Activated CD4-positive, alpha-beta T cell treated with anti-CD3 and anti-CD28 coated beads, Interleukin-2, amount 10 ng/mL, durations not matched to agents 7 days and 5 days (primary cell): Measurements from ENCODE around the gene GPR37. TPM values are rescaled to one million over a fixed set of nuclear protein-coding genes. Genes with fewer than 3 reads are reported as not detected.

Experiments used
- CTCF ChIA-PET: fragments of 350-600 bp; sonication (Branson Sonifier 250); formaldehyde crosslinking; loops from one replicate; lab custom pipeline; 2021; ENCODE audit warnings: antibody characterized with exemption; lab: Charles Lee
- POLR2A ChIA-PET: fragments of 350-600 bp; sonication (Branson Sonifier 250); formaldehyde crosslinking; loops from one replicate; lab custom pipeline; 2021; ENCODE audit warnings: antibody characterized with exemption; lab: Charles Lee
- DNase-seq: peaks from one replicate; pipeline ENCODE4 v3.0.0-alpha.2; 2020
- H3K27ac Mint-ChIP-seq: one replicate; pipeline ENCODE4 v1.8.0; 2021; ENCODE audit warnings: mild to moderate bottlenecking, moderate library complexity, mixed read lengths
- H3K27me3 Mint-ChIP-seq: one replicate; pipeline ENCODE4 v1.8.0; 2021; ENCODE audit warnings: mixed read lengths
- H3K36me3 Mint-ChIP-seq: one replicate; pipeline ENCODE4 v1.8.0; 2021; ENCODE audit warnings: low read depth, mixed read lengths
- H3K4me1 Mint-ChIP-seq: one replicate; pipeline ENCODE4 v1.8.0; 2021; ENCODE audit warnings: mixed read lengths
- H3K4me3 Mint-ChIP-seq: one replicate; pipeline ENCODE4 v1.8.0; 2021; ENCODE audit warnings: mild to moderate bottlenecking, moderate library complexity, mixed read lengths
- H3K9me3 Mint-ChIP-seq: one replicate; pipeline ENCODE4 v1.8.0; 2021; ENCODE audit warnings: mixed read lengths
- total RNA-seq, 2 experiments: library from RNA; stranded (reverse); gene quantifications; one replicate each; pipeline ENCODE4 v1.2.3, GENCODE V29; 2021

GPR37 gene
- total RNA-seq, 2 experiments from 2014 or later: not detected

- Mint-ChIP-seq H3K9me3 (no peaks in the 10 kb centered on the region), H3K4me1 (no peaks in the 10 kb centered on the region), H3K27ac (no peak overlapping the region), H3K4me3 (no peak overlapping the region), H3K27me3 (peaks cover 1% of the 10 kb centered on the region), H3K36me3 (no peaks in the 10 kb centered on the region)
- ChIA-PET POLR2A (no interaction called here), CTCF (no interaction called here)
- DNase-seq: no peak
Observed at GRCh38 chr7:124747072-124747471, 18.5 kb downstream of the GPR37 start.

- Mint-ChIP-seq H3K4me3 (no peak overlapping the region), H3K27ac (no peak overlapping the region), H3K9me3 (no peaks in the 10 kb centered on the region), H3K27me3 (no peaks in the 10 kb centered on the region), H3K4me1 (no peaks in the 10 kb centered on the region), H3K36me3 (no peaks in the 10 kb centered on the region)
- POLR2A ChIA-PET: no interaction called here
- DNase-seq: no peak
- CTCF ChIA-PET: no interaction called here
Observed at GRCh38 chr7:124738639-124739038, 27.0 kb downstream of the GPR37 start.

GRCh38 chr7:124737760-124738300 lies 27.8 kb downstream of the GPR37 start:
- no peak for DNase-seq
- no peaks in the 10 kb centered on the region for H3K9me3 Mint-ChIP-seq
- ChIA-PET POLR2A (no interaction called here), CTCF (no interaction called here)
- H3K27ac Mint-ChIP-seq: no peak overlapping the region
- no peaks in the 10 kb centered on the region for H3K36me3 Mint-ChIP-seq
- no peaks in the 10 kb centered on the region for H3K4me1 Mint-ChIP-seq
- H3K27me3 Mint-ChIP-seq: no peaks in the 10 kb centered on the region
- no peak overlapping the region for H3K4me3 Mint-ChIP-seq

- Mint-ChIP-seq H3K9me3 (no peaks in the 10 kb centered on the region), H3K27me3 (no peaks in the 10 kb centered on the region), H3K27ac (no peak overlapping the region), H3K36me3 (no peaks in the 10 kb centered on the region), H3K4me3 (no peak overlapping the region), H3K4me1 (no peaks in the 10 kb centered on the region)
- POLR2A ChIA-PET: no interaction called here
- CTCF ChIA-PET: no interaction called here
- no peak for DNase-seq
Observed at GRCh38 chr7:124728610-124729009, 37.0 kb downstream of the GPR37 start.

GRCh38 chr7:124724507-124725192 lies 40.9 kb downstream of the GPR37 start:
- no peaks in the 10 kb centered on the region for H3K36me3 Mint-ChIP-seq
- CTCF ChIA-PET: no interaction called here
- DNase-seq: no peak
- no peaks in the 10 kb centered on the region for H3K9me3 Mint-ChIP-seq
- H3K4me3 Mint-ChIP-seq: no peak overlapping the region
- no peaks in the 10 kb centered on the region for H3K27me3 Mint-ChIP-seq
- no peaks in the 10 kb centered on the region for H3K4me1 Mint-ChIP-seq
- no peak overlapping the region for H3K27ac Mint-ChIP-seq
- POLR2A ChIA-PET: no interaction called here

GRCh38 chr7:124724079-124724478 lies 41.5 kb downstream of the GPR37 start:
- Mint-ChIP-seq H3K27me3 (no peaks in the 10 kb centered on the region), H3K9me3 (no peaks in the 10 kb centered on the region), H3K27ac (no peak overlapping the region), H3K4me1 (no peaks in the 10 kb centered on the region), H3K36me3 (no peaks in the 10 kb centered on the region), H3K4me3 (no peak overlapping the region)
- DNase-seq: no peak
- POLR2A ChIA-PET: no interaction called here
- CTCF ChIA-PET: no interaction called here

- H3K27ac Mint-ChIP-seq: no peak overlapping the region
- H3K4me3 Mint-ChIP-seq: no peak overlapping the region
- H3K27me3 Mint-ChIP-seq: no peaks in the 10 kb centered on the region
- no peaks in the 10 kb centered on the region for H3K9me3 Mint-ChIP-seq
- DNase-seq: no peak
- ChIA-PET CTCF (no interaction called here), POLR2A (no interaction called here)
- no peaks in the 10 kb centered on the region for H3K4me1 Mint-ChIP-seq
- no peaks in the 10 kb centered on the region for H3K36me3 Mint-ChIP-seq
Observed at GRCh38 chr7:124723012-124723411, 42.6 kb downstream of the GPR37 start.

- Mint-ChIP-seq H3K4me1 (no peaks in the 10 kb centered on the region), H3K4me3 (no peak overlapping the region), H3K27me3 (no peaks in the 10 kb centered on the region), H3K36me3 (no peaks in the 10 kb centered on the region), H3K27ac (no peak overlapping the region), H3K9me3 (no peaks in the 10 kb centered on the region)
- CTCF ChIA-PET: no interaction called here
- DNase-seq: no peak
- POLR2A ChIA-PET: no interaction called here
Observed at GRCh38 chr7:124722292-124722691, 43.3 kb downstream of the GPR37 start.

- CTCF ChIA-PET: no interaction called here
- POLR2A ChIA-PET: no interaction called here
- no peak overlapping the region for H3K27ac Mint-ChIP-seq
Observed at GRCh38 chr7:124720195-124720594, 45.4 kb downstream of the GPR37 start.

GRCh38 chr7:124718032-124718766 lies 47.4 kb downstream of the GPR37 start:
- CTCF ChIA-PET: interaction anchor here (0.6 kb wide), 1 partner anchor 510 kb away, joined by 4 read pairs; no protein-coding TSS in a partner anchor

More at GRCh38 chr7:124720195-124720594, 45.4 kb downstream of the GPR37 start:
- no peak for DNase-seq
- Mint-ChIP-seq H3K9me3 (peaks cover 1% of the 10 kb centered on the region), H3K27me3 (no peaks in the 10 kb centered on the region), H3K4me1 (no peaks in the 10 kb centered on the region), H3K36me3 (no peaks in the 10 kb centered on the region), H3K4me3 (no peak overlapping the region)

GRCh38 chr7:124716894-124717293 lies 48.7 kb downstream of the GPR37 start:
- Mint-ChIP-seq H3K36me3 (no peaks in the 10 kb centered on the region), H3K9me3 (peaks cover 1% of the 10 kb centered on the region), H3K4me3 (no peak overlapping the region), H3K4me1 (no peaks in the 10 kb centered on the region), H3K27ac (no peak overlapping the region), H3K27me3 (no peaks in the 10 kb centered on the region)
- DNase-seq: no peak
- ChIA-PET POLR2A (no interaction called here), CTCF (no interaction called here)

More at GRCh38 chr7:124718032-124718766, 47.4 kb downstream of the GPR37 start:
- POLR2A ChIA-PET: no interaction called here
- H3K27ac Mint-ChIP-seq: no peak overlapping the region
- no peak for DNase-seq
- peaks cover 1% of the 10 kb centered on the region for H3K9me3 Mint-ChIP-seq
- no peaks in the 10 kb centered on the region for H3K27me3 Mint-ChIP-seq
- H3K4me3 Mint-ChIP-seq: no peak overlapping the region
- H3K36me3 Mint-ChIP-seq: no peaks in the 10 kb centered on the region
- no peaks in the 10 kb centered on the region for H3K4me1 Mint-ChIP-seq

GRCh38 chr7:124713086-124713485 lies 52.5 kb downstream of the GPR37 start:
- Mint-ChIP-seq H3K4me1 (no peaks in the 10 kb centered on the region), H3K4me3 (no peak overlapping the region), H3K9me3 (peaks cover 5% of the 10 kb centered on the region), H3K27me3 (no peaks in the 10 kb centered on the region), H3K36me3 (no peaks in the 10 kb centered on the region), H3K27ac (no peak overlapping the region)
- ChIA-PET CTCF (interaction anchor here (0.6 to 0.7 kb wide), 2 partner anchors 10 to 23 kb away, joined by 3 read pairs; no protein-coding TSS in a partner anchor), POLR2A (no interaction called here)
- no peak for DNase-seq

- no peaks in the 10 kb centered on the region for H3K36me3 Mint-ChIP-seq
- ChIA-PET CTCF (no interaction called here), POLR2A (no interaction called here)
- H3K4me3 Mint-ChIP-seq: no peak overlapping the region
- DNase-seq: no peak
- no peaks in the 10 kb centered on the region for H3K4me1 Mint-ChIP-seq
- H3K27me3 Mint-ChIP-seq: no peaks in the 10 kb centered on the region
- H3K27ac Mint-ChIP-seq: no peak overlapping the region
- peaks cover 13% of the 10 kb centered on the region for H3K9me3 Mint-ChIP-seq
Observed at GRCh38 chr7:124712017-124712416, 53.6 kb downstream of the GPR37 start.
